Gastrocnemius medialis (tissue), 4 donors: ENCODE measurements around the gene TTC9C. TPM values are rescaled to one million over a fixed set of nuclear protein-coding genes. Genes with fewer than 3 reads are reported as not detected.

Source experiments
- ATAC-seq, 2 donors: fragments of 150-250 bp; one replicate each; pipeline ENCODE4 v1.9.1; 2016
- DNase-seq, 2 donors: peaks; one replicate each; pipeline ENCODE4 v3.0.0-alpha.2; 2019
- H3K27ac ChIP-seq, 4 donors: fragments of 200-600 bp; sonication (generic); 1 replicate in 1 of 4; 2 replicates in 3 of 4; pipeline ENCODE4 v1.5.1; 2016 to 2018; ENCODE audit warnings: mild to moderate bottlenecking in 2 of 4, moderate library complexity in 1 of 4
- H3K27me3 ChIP-seq, 3 donors: fragments of 200-600 bp; sonication (generic) in 2 of 3; 1 replicate in 1 of 3; 2 replicates in 2 of 3; pipeline versions ENCODE4 v1.5.1 to v1.6.0; 2016 to 2019; ENCODE audit warnings: mild to moderate bottlenecking in 1 of 3, moderate library complexity in 1 of 3
- H3K36me3 ChIP-seq, 2 donors: fragments of 200-600 bp; sonication (generic) in 1 of 2; one replicate each; pipeline ENCODE4 v1.5.1; 2017 to 2018
- H3K4me1 ChIP-seq, 2 donors: fragments of 200-600 bp; sonication (generic) in 1 of 2; one replicate each; pipeline ENCODE4 v1.5.1; 2016 to 2017; ENCODE audit warnings: mild to moderate bottlenecking in 2 of 2
- H3K4me3 ChIP-seq, 4 donors: fragments of 200-600 bp; sonication (generic) in 3 of 4; 1 replicate in 1 of 4; 2 replicates in 3 of 4; pipeline ENCODE4 v1.5.1; 2016 to 2019; ENCODE audit warnings: mild to moderate bottlenecking in 2 of 4
- H3K9me3 ChIP-seq, 3 donors: fragments of 200-600 bp; sonication (generic) in 2 of 3; 1 replicate in 1 of 3; 2 replicates in 2 of 3; pipeline ENCODE4 v1.5.1; 2016 to 2019
- CTCF ChIP-seq, 5 experiments: fragments of 450-650 bp in 3 of 5; fragments of 200-600 bp in 2 of 5; sonication (generic) in 2 of 5; IDR thresholded peaks in 4 of 5; conservative IDR thresholded peaks in 1 of 5; 1 replicate in 4 of 5; 2 replicates in 1 of 5; pipeline ENCODE4 v1.5.1; 2016 to 2019; ENCODE audit warnings: antibody characterized with exemption in 5 of 5, mild to moderate bottlenecking in 3 of 5, moderate library complexity in 3 of 5
- POLR2A ChIP-seq, 2 donors: fragments of 450-650 bp; IDR thresholded peaks; one replicate each; pipeline ENCODE4 v1.6.1; 2017; ENCODE audit warnings: antibody characterized with exemption in 2 of 2, mild to moderate bottlenecking in 2 of 2, moderate library complexity in 2 of 2
- in situ Hi-C, 4 donors: fragments of 200-750 bp; cut with MboI; loops; one replicate each; pipeline versions ENCODE4 v1.15.0 to v1.8.0; 2017; ENCODE audit warnings: low sequenced_read_pairs in 4 of 4
- intact Hi-C: fragments of 100-400 bp; cut with DNase I; formaldehyde crosslinking; loops from one replicate; pipeline ENCODE4 v1.15.1; 2023; ENCODE audit warnings: low total_unique reads
- total RNA-seq, 4 donors: library from RNA; depleted of rRNA; stranded (reverse); fragments of >200 nt; gene quantifications; one replicate each; pipeline versions ENCODE4 v1.1.0 to v1.2.3, GENCODE V29; 2016

Gene TTC9C
- total RNA-seq, 4 donors from 2014 or later: 11.5 to 16.3 (median 14.1) TPM

GRCh38 chr11:62716816-62717215, 11.5 kb upstream of the TTC9C start:
- in situ Hi-C loops (loop anchor here in 1 of 4 donors (25.0 kb wide), 1 partner anchor 105 kb away; the partner anchor contains the start of genes B3GAT3, EML3, MTA2 and ROM1), intact Hi-C loops (no loop called here)
- Histone ChIP-seq H3K27ac (peak overlapping the region in 2 of 4 donors; percentile 4 to 41), H3K27me3 (no peaks in the 10 kb centered on the region), H3K36me3 (peaks cover 8 to 87% of the 10 kb centered on the region in 2 donors), H3K4me3 (no peak overlapping the region), H3K9me3 (no peaks in the 10 kb centered on the region), H3K4me1 (peaks cover 0 to 15% of the 10 kb centered on the region in 2 donors)
- DNase-seq (no peak), ATAC-seq (no peak)
- TF ChIP-seq CTCF (IDR thresholded peaks at IDR 0.05 in 4 of 5, conservative IDR thresholded peaks at IDR 0.05 in 1 of 5) (no peak), POLR2A (IDR thresholded peaks at IDR 0.05) (no peak)

- Histone ChIP-seq H3K4me1 (peaks cover 11 to 15% of the 10 kb centered on the region in 2 donors), H3K27ac (peak overlapping the region in 1 of 4 donors; percentile 28), H3K27me3 (no peaks in the 10 kb centered on the region), H3K9me3 (no peaks in the 10 kb centered on the region), H3K4me3 (no peak overlapping the region), H3K36me3 (peaks cover 8 to 96% of the 10 kb centered on the region in 2 donors)
- no peak for TF ChIP-seq CTCF (IDR thresholded peaks at IDR 0.05 in 4 of 5, conservative IDR thresholded peaks at IDR 0.05 in 1 of 5)
- no peak for TF ChIP-seq POLR2A (IDR thresholded peaks at IDR 0.05)
- DNase-seq: no peak
- intact Hi-C loops (no loop called here), in situ Hi-C loops (loop anchor here in 1 of 4 donors (25.0 kb wide), 1 partner anchor 107 kb away; the partner anchor contains the start of genes B3GAT3, EML3, MTA2 and ROM1)
- ATAC-seq: no peak
Measured at GRCh38 chr11:62719302-62719978, 8.8 kb upstream of the TTC9C start.

GRCh38 chr11:62721994-62722393, 6.3 kb upstream of the TTC9C start:
- peak overlapping the region in 1 of 4 donors; percentile 14 for H3K27ac ChIP-seq
- peaks cover 29% of the 10 kb centered on the region in 2 donors for H3K4me1 ChIP-seq
- intact Hi-C loops: no loop called here

GRCh38 chr11:62724171-62724570, 4.1 kb upstream of the TTC9C start:
- ATAC-seq: no peak
- TF ChIP-seq CTCF (IDR thresholded peaks at IDR 0.05 in 4 of 5, conservative IDR thresholded peaks at IDR 0.05 in 1 of 5) (no peak), POLR2A (IDR thresholded peaks at IDR 0.05) (no peak)
- intact Hi-C loops: no loop called here
- Histone ChIP-seq H3K27ac (peak overlapping the region; percentile 87 to 94 (median 90)), H3K36me3 (peaks cover 8 to 49% of the 10 kb centered on the region in 2 donors), H3K9me3 (no peaks in the 10 kb centered on the region), H3K4me1 (peaks cover 27 to 32% of the 10 kb centered on the region in 2 donors), H3K4me3 (peak overlapping the region in 3 of 4 donors; percentile 79 to 95 (median 81)), H3K27me3 (no peaks in the 10 kb centered on the region)
- in situ Hi-C loops: loop anchor here in 1 of 4 donors (25.0 kb wide), 1 partner anchor 112 kb away; the partner anchor contains the start of genes B3GAT3, EML3, MTA2 and ROM1
- DNase-seq: no peak

More at GRCh38 chr11:62721994-62722393, 6.3 kb upstream of the TTC9C start:
- in situ Hi-C loops: loop anchor here in 1 of 4 donors (25.0 kb wide), 1 partner anchor 110 kb away; the partner anchor contains the start of genes B3GAT3, EML3, MTA2 and ROM1
- Histone ChIP-seq H3K36me3 (peaks cover 8 to 71% of the 10 kb centered on the region in 2 donors), H3K27me3 (no peaks in the 10 kb centered on the region), H3K9me3 (no peaks in the 10 kb centered on the region), H3K4me3 (no peak overlapping the region)
- TF ChIP-seq POLR2A (IDR thresholded peaks at IDR 0.05): no peak
- no peak for ATAC-seq
- no peak for DNase-seq

- no peaks in the 10 kb centered on the region for H3K27me3 ChIP-seq
- in situ Hi-C loops (no loop called here), intact Hi-C loops (loop anchor here (5.0 kb wide), 1 partner anchor 132 kb away; no protein-coding TSS in a partner anchor)
- DNase-seq (no peak), ATAC-seq (no peak)
- H3K9me3 ChIP-seq: no peaks in the 10 kb centered on the region
- peak overlapping the region; percentile 87 to 94 (median 90) for H3K27ac ChIP-seq
- H3K4me3 ChIP-seq: peak overlapping the region; percentile 63 to 95 (median 80)
- TF ChIP-seq POLR2A (IDR thresholded peaks at IDR 0.05): no peak
- TF ChIP-seq CTCF (IDR thresholded peaks at IDR 0.05 in 4 of 5, conservative IDR thresholded peaks at IDR 0.05 in 1 of 5): no peak
- peaks cover 5 to 34% of the 10 kb centered on the region in 2 donors for H3K36me3 ChIP-seq
- peaks cover 41 to 46% of the 10 kb centered on the region in 2 donors for H3K4me1 ChIP-seq
Measured at GRCh38 chr11:62725646-62726045, 2.6 kb upstream of the TTC9C start.
